CD14-positive monocyte (primary cell): ENCODE data around the gene KCNA1. TPM values are rescaled to one million over a fixed set of nuclear protein-coding genes. Genes with fewer than 3 reads are reported as not detected.

Source experiments
- DNase-seq, 3 donors: peaks; one replicate each; pipeline ENCODE4 v3.0.0-alpha.2; 2011 to 2022
- H2AFZ ChIP-seq: 2 replicates; pipeline ENCODE4 v1.6.0; 2012; ENCODE audit warnings: mild to moderate bottlenecking, low read depth, low read length, inconsistent platforms; ENCODE audit not compliant: insufficient read depth, poor library complexity, severe bottlenecking
- H3K27ac ChIP-seq, 2 donors: 1 replicate in 1 of 2; 2 replicates in 1 of 2; pipeline ENCODE4 v1.5.1; 2012 to 2013; ENCODE audit warnings: low read length in 2 of 2, control low read depth in 1 of 2, inconsistent platforms in 1 of 2, low read depth in 1 of 2, mild to moderate bottlenecking in 1 of 2
- H3K27me3 ChIP-seq, 2 donors: one replicate each; pipeline versions ENCODE4 v1.6.0 to v1.6.1; 2011 to 2013; ENCODE audit warnings: low read length in 2 of 2; ENCODE audit not compliant: control insufficient read depth in 2 of 2, insufficient read depth in 2 of 2
- H3K36me3 ChIP-seq, 2 donors: replicated peaks in 1 of 2; 1 replicate in 1 of 2; 2 replicates in 1 of 2; pipeline versions ENCODE4 v1.5.1 to v1.6.1; 2012 to 2013; ENCODE audit warnings: low read length in 2 of 2, control low read depth in 1 of 2, inconsistent platforms in 1 of 2, mild to moderate bottlenecking in 1 of 2; ENCODE audit not compliant: insufficient read depth in 2 of 2, control insufficient read depth in 1 of 2
- H3K4me1 ChIP-seq, 2 donors: 1 replicate in 1 of 2; 2 replicates in 1 of 2; pipeline versions ENCODE4 v1.5.1 to v1.6.1; 2012 to 2013; ENCODE audit warnings: low read length in 2 of 2, control low read depth in 1 of 2, inconsistent platforms in 1 of 2, mild to moderate bottlenecking in 1 of 2, moderate library complexity in 1 of 2; ENCODE audit not compliant: insufficient read depth in 2 of 2, control insufficient read depth in 1 of 2
- H3K4me2 ChIP-seq: replicated peaks from 2 replicates; pipeline ENCODE3; 2012; ENCODE audit warnings: low read length, moderate library complexity, mild to moderate bottlenecking; ENCODE audit not compliant: poor library complexity, severe bottlenecking; ENCODE audit errors: extremely low read depth
- H3K4me3 ChIP-seq, 3 experiments: fragments of 200-600 bp in 1 of 3; sonication (generic) in 1 of 3; replicated peaks in 1 of 3; 1 replicate in 2 of 3; 2 replicates in 1 of 3; pipeline ENCODE4 v1.5.1; 2011 to 2013; ENCODE audit warnings: low read length in 3 of 3, mild to moderate bottlenecking in 3 of 3, control low read depth in 2 of 3, low read depth in 2 of 3, inconsistent platforms in 1 of 3, moderate library complexity in 1 of 3
- H3K79me2 ChIP-seq: 2 replicates; pipeline ENCODE4 v1.6.0; 2012; ENCODE audit warnings: mild to moderate bottlenecking, control low read depth, inconsistent platforms, low read length, moderate library complexity; ENCODE audit not compliant: insufficient read depth
- H3K9ac ChIP-seq: 2 replicates; pipeline ENCODE4 v1.6.0; 2017; ENCODE audit warnings: low read length, mild to moderate bottlenecking; ENCODE audit not compliant: insufficient read depth, poor library complexity, severe bottlenecking
- H3K9me3 ChIP-seq, 2 donors: replicated peaks in 1 of 2; 1 replicate in 1 of 2; 2 replicates in 1 of 2; pipeline versions ENCODE4 v1.5.1 to v1.6.1; 2012 to 2013; ENCODE audit warnings: low read length in 2 of 2, control low read depth in 1 of 2; ENCODE audit not compliant: control insufficient read depth in 1 of 2, insufficient read depth in 1 of 2
- H4K20me1 ChIP-seq: 2 replicates; pipeline ENCODE4 v1.6.0; 2012; ENCODE audit warnings: mild to moderate bottlenecking, low read length, control low read depth, moderate library complexity; ENCODE audit not compliant: insufficient read depth
- H3K27ac Mint-ChIP-seq, 7 donors: one replicate each; pipeline ENCODE4 v1.8.0; 2020; ENCODE audit warnings: mild to moderate bottlenecking in 7 of 7, mixed read lengths in 7 of 7, moderate library complexity in 6 of 7, inconsistent platforms in 2 of 7
- H3K27me3 Mint-ChIP-seq, 3 donors: one replicate each; pipeline ENCODE4 v1.8.0; 2021 to 2022; ENCODE audit warnings: low read depth in 3 of 3, mild to moderate bottlenecking in 3 of 3, mixed read lengths in 3 of 3, moderate library complexity in 3 of 3, inconsistent platforms in 1 of 3
- H3K36me3 Mint-ChIP-seq, 2 donors: one replicate each; pipeline ENCODE4 v1.8.0; 2020; ENCODE audit warnings: mixed read lengths in 2 of 2, inconsistent platforms in 1 of 2, mild to moderate bottlenecking in 1 of 2
- H3K4me1 Mint-ChIP-seq: one replicate; pipeline ENCODE4 v1.8.0; 2020; ENCODE audit warnings: mild to moderate bottlenecking, mixed read lengths
- H3K4me3 Mint-ChIP-seq, 2 donors: one replicate each; pipeline ENCODE4 v1.8.0; 2020; ENCODE audit warnings: mild to moderate bottlenecking in 2 of 2, mixed read lengths in 2 of 2, moderate library complexity in 1 of 2
- H3K9me3 Mint-ChIP-seq, 7 donors: one replicate each; pipeline ENCODE4 v1.8.0; 2020 to 2022; ENCODE audit warnings: mixed read lengths in 7 of 7, mild to moderate bottlenecking in 6 of 7, moderate library complexity in 6 of 7, inconsistent platforms in 2 of 7
- CTCF ChIP-seq: fragments of 200-600 bp; IDR thresholded peaks from one replicate; pipeline ENCODE4 v1.8.0; 2022; ENCODE audit warnings: antibody characterized with exemption, mild to moderate bottlenecking
- WGBS: methylation state at CpG from one replicate; pipeline ENCODE4 v1.1.5; 2013; ENCODE audit warnings: missing lambda C conversion rate; ENCODE audit not compliant: insufficient coverage; 5-methylcytosine and 5-hydroxymethylcytosine counted together
- intact Hi-C, 2 donors: fragments of 100-400 bp; cut with micrococcal nuclease; formaldehyde crosslinking; loops; one replicate each; pipeline versions ENCODE4 v1.15.0 to v1.15.1; 2023
- polyA plus RNA-seq, 3 donors: library from polyadenylated mRNA; depleted of rRNA in 1 of 3; unstranded in 2 of 3; stranded (reverse) in 1 of 3; fragments of 300-500 nt in 2 of 3; fragments of >200 nt in 1 of 3; fragmentation: Illumina TruSeq in 2 of 3; gene quantifications; 1 replicate in 2 of 3; 2 replicates in 1 of 3; pipeline ENCODE4 v1.2.3, GENCODE V29; 2012 to 2021

Gene KCNA1
- polyA plus RNA-seq, 3 donors: not detected

GRCh38 chr12:4932576-4932975, 22.9 kb downstream of the KCNA1 start:
- intact Hi-C loops: no loop called here
- no peak overlapping the region for H3K4me3 Mint-ChIP-seq
- H3K9me3 ChIP-seq: no peaks in the 10 kb centered on the region

GRCh38 chr12:4933411-4933810, 23.7 kb downstream of the KCNA1 start:
- Mint-ChIP-seq H3K9me3 (peaks cover 0 to 3% (median 0%) of the 10 kb centered on the region in 7 donors), H3K36me3 (no peaks in the 10 kb centered on the region), H3K4me1 (no peaks in the 10 kb centered on the region), H3K4me3 (no peak overlapping the region), H3K27me3 (peaks cover 3 to 8% (median 6%) of the 10 kb centered on the region in 3 donors), H3K27ac (no peak overlapping the region)
- no peak overlapping the region for H3K27ac ChIP-seq
- H3K4me1 ChIP-seq: no peaks in the 10 kb centered on the region
- H2AFZ ChIP-seq: no peak overlapping the region
- no peak overlapping the region for H3K4me2 ChIP-seq
- no peaks in the 10 kb centered on the region for H3K79me2 ChIP-seq
- H3K4me3 ChIP-seq: no peak overlapping the region
- no peaks in the 10 kb centered on the region for H3K9me3 ChIP-seq
- H3K27me3 ChIP-seq: peaks cover 0 to 4% of the 10 kb centered on the region in 2 donors
- no peak for DNase-seq
- H4K20me1 ChIP-seq: no peaks in the 10 kb centered on the region
- TF ChIP-seq CTCF: no peak
- WGBS: no CpG with 5 or more reads among the region's 1 CpG
- H3K9ac ChIP-seq: no peak overlapping the region
- intact Hi-C loops: no loop called here
- H3K36me3 ChIP-seq: no peaks in the 10 kb centered on the region

More at GRCh38 chr12:4932576-4932975, 22.9 kb downstream of the KCNA1 start:
- H3K27me3 Mint-ChIP-seq: peaks cover 2 to 8% (median 8%) of the 10 kb centered on the region in 3 donors
- TF ChIP-seq CTCF: no peak
- Histone ChIP-seq H3K36me3 (no peaks in the 10 kb centered on the region), H3K4me1 (no peaks in the 10 kb centered on the region), H4K20me1 (no peaks in the 10 kb centered on the region), H3K4me3 (no peak overlapping the region), H3K9ac (no peak overlapping the region), H2AFZ (no peak overlapping the region), H3K27me3 (peaks cover 0 to 4% of the 10 kb centered on the region in 2 donors), H3K79me2 (no peaks in the 10 kb centered on the region), H3K4me2 (no peak overlapping the region), H3K27ac (no peak overlapping the region)
- no peaks in the 10 kb centered on the region for H3K4me1 Mint-ChIP-seq
- H3K9me3 Mint-ChIP-seq: peaks cover 0 to 3% (median 0%) of the 10 kb centered on the region in 7 donors
- WGBS: 89% methylated on average over 6 of the region's 6 CpGs
- no peaks in the 10 kb centered on the region for H3K36me3 Mint-ChIP-seq
- H3K27ac Mint-ChIP-seq: peak overlapping the region in 1 of 7 donors; percentile 4
- no peak for DNase-seq
